HG03565 (cell line): ENCODE measurements around the gene GALNT9.
"Not testable (repeated sequence)": the region's sequence is repeated elsewhere in the genome, so short reads cannot be mapped to it uniquely, and the experiment has no call there.

Source experiments
- ATAC-seq: cut with Tn5 transposase; IDR thresholded peaks from one replicate; pipeline ENCODE4 v1.9.1; 2021; ENCODE audit warnings: mild to moderate bottlenecking, moderate library complexity; ENCODE audit not compliant: unreplicated experiment

GALNT9 gene

GRCh38 chr12:132358241-132359225 lies 29.1 kb upstream of the GALNT9 start:
- ATAC-seq: not testable (repeated sequence)

- no peak for ATAC-seq
Measured at GRCh38 chr12:132357623-132358186, 28.3 kb upstream of the GALNT9 start.

GRCh38 chr12:132356691-132357622 lies 27.6 kb upstream of the GALNT9 start:
- ATAC-seq: no peak

GRCh38 chr12:132355742-132356681 lies 26.6 kb upstream of the GALNT9 start:
- no peak for ATAC-seq

GRCh38 chr12:132354982-132355680 lies 25.7 kb upstream of the GALNT9 start:
- ATAC-seq: no peak

GRCh38 chr12:132354211-132354981 lies 25.0 kb upstream of the GALNT9 start:
- no peak for ATAC-seq

- ATAC-seq: no peak
Measured at GRCh38 chr12:132353811-132354210, 24.4 kb upstream of the GALNT9 start.

- ATAC-seq: no peak
Measured at GRCh38 chr12:132352896-132353800, 23.8 kb upstream of the GALNT9 start.

- no peak for ATAC-seq
Measured at GRCh38 chr12:132351751-132352495, 22.5 kb upstream of the GALNT9 start.

- ATAC-seq: no peak
Measured at GRCh38 chr12:132349501-132350131, 20.2 kb upstream of the GALNT9 start.

- ATAC-seq: no peak
Measured at GRCh38 chr12:132348176-132348575, 18.8 kb upstream of the GALNT9 start.

GRCh38 chr12:132347176-132347855 lies 17.9 kb upstream of the GALNT9 start:
- no peak for ATAC-seq

- ATAC-seq: no peak
Measured at GRCh38 chr12:132346471-132347175, 17.2 kb upstream of the GALNT9 start.

- no peak for ATAC-seq
Measured at GRCh38 chr12:132345561-132346200, 16.3 kb upstream of the GALNT9 start.

GRCh38 chr12:132345126-132345525 lies 15.7 kb upstream of the GALNT9 start:
- no peak for ATAC-seq
